ENCODE results near the gene BCORL1. TPM values are rescaled to one million over a fixed set of nuclear protein-coding genes. Genes with fewer than 3 reads are reported as not detected.

BCORL1 gene
- total RNA-seq, 4 donors from 2014 or later, result 5.9 to 11.0 (median 7.9) TPM

- DNase-seq (ENCODE audit: low spot score in 2 of 2), result no peak
- Histone ChIP-seq H3K27me3 (no peaks in the 10 kb centered on the region), H3K27ac (no peak overlapping the region), H3K4me1 (no peaks in the 10 kb centered on the region), H3K4me3 (no peak overlapping the region), H3K36me3 (no peaks in the 10 kb centered on the region), H3K9me3 (no peaks in the 10 kb centered on the region)
- TF ChIP-seq CTCF (IDR thresholded peaks at IDR 0.05), result no peak
- no peak for TF ChIP-seq EP300 (IDR thresholded peaks at IDR 0.05)
- no peak for TF ChIP-seq POLR2AphosphoS5 (IDR thresholded peaks at IDR 0.05)
- TF ChIP-seq POLR2A (IDR thresholded peaks at IDR 0.05), result no peak
- WGBS, result 58% methylated on average over 4 of the region's 4 CpGs
Observed at GRCh38 chrX:129938081-129938480, 44.4 kb upstream of the BCORL1 start.

GRCh38 chrX:129939986-129940385 is 42.4 kb upstream of the BCORL1 start:
- DNase-seq (ENCODE audit: low spot score in 2 of 2), result no peak
- Histone ChIP-seq H3K9me3 (no peaks in the 10 kb centered on the region), H3K27me3 (no peaks in the 10 kb centered on the region), H3K36me3 (no peaks in the 10 kb centered on the region), H3K4me1 (no peaks in the 10 kb centered on the region), H3K27ac (no peak overlapping the region), H3K4me3 (no peak overlapping the region)
- TF ChIP-seq CTCF (IDR thresholded peaks at IDR 0.05), result no peak
- no peak for TF ChIP-seq POLR2A (IDR thresholded peaks at IDR 0.05)
- TF ChIP-seq POLR2AphosphoS5 (IDR thresholded peaks at IDR 0.05), result no peak
- TF ChIP-seq EP300 (IDR thresholded peaks at IDR 0.05), result no peak
- WGBS, result 40% methylated on average over 8 of the region's 8 CpGs

- no peaks in the 10 kb centered on the region for H3K4me1 ChIP-seq
- 75% methylated on average over 2 of the region's 2 CpGs for WGBS
- no peak overlapping the region for H3K4me3 ChIP-seq
- no peak for DNase-seq (ENCODE audit: low spot score in 2 of 2)
- TF ChIP-seq POLR2AphosphoS5 (IDR thresholded peaks at IDR 0.05), result no peak
- no peak for TF ChIP-seq POLR2A (IDR thresholded peaks at IDR 0.05)
- TF ChIP-seq EP300 (IDR thresholded peaks at IDR 0.05), result no peak
- TF ChIP-seq CTCF (IDR thresholded peaks at IDR 0.05), result no peak
- no peaks in the 10 kb centered on the region for H3K27me3 ChIP-seq
- no peaks in the 10 kb centered on the region for H3K9me3 ChIP-seq
- no peak overlapping the region for H3K27ac ChIP-seq
- H3K36me3 ChIP-seq, result no peaks in the 10 kb centered on the region
Observed at GRCh38 chrX:129940721-129941120, 41.7 kb upstream of the BCORL1 start.

GRCh38 chrX:129945131-129945530 is 37.3 kb upstream of the BCORL1 start:
- no peaks in the 10 kb centered on the region for H3K36me3 ChIP-seq
- H3K9me3 ChIP-seq, result no peaks in the 10 kb centered on the region
- DNase-seq (ENCODE audit: low spot score in 2 of 2), result no peak
- H3K27ac ChIP-seq, result no peak overlapping the region
- WGBS, result 86% methylated on average over 1 of the region's 1 CpG
- no peak for TF ChIP-seq EP300 (IDR thresholded peaks at IDR 0.05)
- no peak for TF ChIP-seq CTCF (IDR thresholded peaks at IDR 0.05)
- no peak for TF ChIP-seq POLR2A (IDR thresholded peaks at IDR 0.05)
- no peak for TF ChIP-seq POLR2AphosphoS5 (IDR thresholded peaks at IDR 0.05)
- H3K27me3 ChIP-seq, result no peaks in the 10 kb centered on the region
- no peaks in the 10 kb centered on the region for H3K4me1 ChIP-seq
- no peak overlapping the region for H3K4me3 ChIP-seq

- TF ChIP-seq POLR2A (IDR thresholded peaks at IDR 0.05), result no peak
- TF ChIP-seq POLR2AphosphoS5 (IDR thresholded peaks at IDR 0.05), result no peak
- no peak for TF ChIP-seq CTCF (IDR thresholded peaks at IDR 0.05)
- TF ChIP-seq EP300 (IDR thresholded peaks at IDR 0.05), result no peak
- H3K4me1 ChIP-seq, result peaks cover 9% of the 10 kb centered on the region
- H3K4me3 ChIP-seq, result peak overlapping the region; percentile 46
- no peaks in the 10 kb centered on the region for H3K36me3 ChIP-seq
- no peaks in the 10 kb centered on the region for H3K27me3 ChIP-seq
- 60% methylated on average over 1 of the region's 18 CpGs for WGBS
- H3K27ac ChIP-seq, result no peak overlapping the region
- H3K9me3 ChIP-seq, result no peaks in the 10 kb centered on the region
- no peak for DNase-seq (ENCODE audit: low spot score in 2 of 2)
Observed at GRCh38 chrX:129953334-129953648, 29.1 kb upstream of the BCORL1 start.
